Mucosa of descending colon (tissue), 3 donors: Measurements from ENCODE around the gene VPS51. TPM values are rescaled to one million over a fixed set of nuclear protein-coding genes. Genes with fewer than 3 reads are reported as not detected.
A peak's percentile ranks its signal among the peaks of the same experiment; 100 is the strongest.

Experiments used
- ATAC-seq: fragments of 200-7000 bp; cut with Tn5 transposase; one replicate; pipeline ENCODE4 v1.9.1; 2020; ENCODE audit warnings: mild to moderate bottlenecking, moderate library complexity
- DNase-seq, 3 donors: peaks; one replicate each; pipeline ENCODE4 v3.0.0-alpha.2; 2020
- H3K36me3 ChIP-seq: fragments of 200-600 bp; one replicate; pipeline ENCODE4 v1.8.0; 2021; ENCODE audit warnings: low read depth, mild to moderate bottlenecking
- H3K4me1 ChIP-seq: fragments of 200-600 bp; one replicate; pipeline ENCODE4 v1.8.0; 2021; ENCODE audit warnings: low read depth, mild to moderate bottlenecking
- H3K4me3 ChIP-seq: fragments of 200-600 bp; one replicate; pipeline ENCODE4 v1.8.0; 2021; ENCODE audit warnings: mild to moderate bottlenecking
- H3K9me3 ChIP-seq: fragments of 200-600 bp; one replicate; pipeline ENCODE4 v1.8.0; 2021; ENCODE audit warnings: mild to moderate bottlenecking
- intact Hi-C, 2 donors: fragments of 100-400 bp; cut with DNase I in 1 of 2; cut with micrococcal nuclease in 1 of 2; formaldehyde crosslinking; loops; one replicate each; pipeline versions ENCODE4 v1.11.0 to v1.11.1; 2022; cut with DNase I, micrococcal nuclease
- total RNA-seq, 3 donors: library from RNA; stranded (reverse); fragmentation: NEBNext Ultra II Directional in 2 of 3; extraction: Animal tissue kit (Norgen Biotek cat#: 25700) in 2 of 3; gene quantifications; one replicate each; pipeline versions ENCODE4 v1.2.1 to v1.2.4, GENCODE V29; 2021 to 2023
- TF ChIP-seq, protein P1 (sequence below): fragments of 200-600 bp; IDR thresholded peaks from one replicate; pipeline ENCODE4 v1.8.0; 2022; ENCODE audit warnings: antibody characterized with exemption, mild to moderate bottlenecking
- donor health status: DM: no; HTN: no; CAD: no; lungs with moderate emphysema.
- donor health status: DM: no; HTN: no; CAD: no.
- donor health status: DM: no; HTN: yes; CAD: no.

Gene VPS51
- total RNA-seq, 3 donors from 2014 or later: 149 to 200 (median 156) TPM

DNA sequence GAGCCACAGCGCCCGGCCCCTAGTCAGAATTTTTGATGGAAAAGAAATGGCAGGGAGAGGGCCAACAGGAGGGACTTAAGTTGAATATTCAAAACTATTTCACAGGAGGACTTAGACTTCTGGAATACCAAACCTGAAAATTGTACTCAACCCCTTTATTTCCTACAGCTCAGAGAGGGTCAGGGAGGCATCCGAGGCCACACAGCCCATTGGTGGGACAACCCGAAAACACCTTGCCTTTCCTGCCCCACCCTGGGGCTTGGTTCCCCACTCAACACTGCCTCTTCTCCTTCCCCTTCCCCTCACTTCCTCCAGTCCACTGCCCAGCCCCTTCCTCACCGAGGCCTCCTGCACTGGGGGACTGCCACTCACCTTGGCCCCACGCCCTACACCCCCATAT is 39.0 kb upstream of the VPS51 start:
- H3K36me3 ChIP-seq: no peaks in the 10 kb centered on the region

DNA sequence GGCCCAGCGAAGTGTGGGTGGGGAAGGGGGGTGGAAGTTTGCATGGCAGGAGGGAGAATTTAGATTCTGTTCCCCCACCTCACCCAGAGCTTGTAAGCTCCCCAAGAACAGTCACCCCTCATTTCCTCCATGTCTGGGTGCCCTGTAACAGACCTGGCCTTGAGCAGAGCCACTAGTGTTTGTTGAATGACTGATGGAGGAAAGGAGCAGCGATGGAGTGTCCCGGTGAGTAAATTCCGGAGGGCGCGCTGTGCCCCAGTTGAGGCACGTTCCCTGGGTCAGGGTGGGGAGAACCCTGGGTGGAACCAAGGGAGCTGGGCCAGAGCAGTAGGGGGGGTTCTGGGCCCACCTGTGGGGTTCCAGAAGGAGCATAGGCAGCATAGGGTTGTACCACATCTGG is 38.5 kb upstream of the VPS51 start:
- no peak for ATAC-seq
- Histone ChIP-seq H3K4me1 (peaks cover 9% of the 10 kb centered on the region), H3K4me3 (no peak overlapping the region), H3K9me3 (no peaks in the 10 kb centered on the region), H3K36me3 (no peaks in the 10 kb centered on the region)
- intact Hi-C loops: no loop called here
- DNase-seq: no peak
- TF ChIP-seq, protein P1, sequence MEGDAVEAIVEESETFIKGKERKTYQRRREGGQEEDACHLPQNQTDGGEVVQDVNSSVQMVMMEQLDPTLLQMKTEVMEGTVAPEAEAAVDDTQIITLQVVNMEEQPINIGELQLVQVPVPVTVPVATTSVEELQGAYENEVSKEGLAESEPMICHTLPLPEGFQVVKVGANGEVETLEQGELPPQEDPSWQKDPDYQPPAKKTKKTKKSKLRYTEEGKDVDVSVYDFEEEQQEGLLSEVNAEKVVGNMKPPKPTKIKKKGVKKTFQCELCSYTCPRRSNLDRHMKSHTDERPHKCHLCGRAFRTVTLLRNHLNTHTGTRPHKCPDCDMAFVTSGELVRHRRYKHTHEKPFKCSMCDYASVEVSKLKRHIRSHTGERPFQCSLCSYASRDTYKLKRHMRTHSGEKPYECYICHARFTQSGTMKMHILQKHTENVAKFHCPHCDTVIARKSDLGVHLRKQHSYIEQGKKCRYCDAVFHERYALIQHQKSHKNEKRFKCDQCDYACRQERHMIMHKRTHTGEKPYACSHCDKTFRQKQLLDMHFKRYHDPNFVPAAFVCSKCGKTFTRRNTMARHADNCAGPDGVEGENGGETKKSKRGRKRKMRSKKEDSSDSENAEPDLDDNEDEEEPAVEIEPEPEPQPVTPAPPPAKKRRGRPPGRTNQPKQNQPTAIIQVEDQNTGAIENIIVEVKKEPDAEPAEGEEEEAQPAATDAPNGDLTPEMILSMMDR: no peak

More for the DNA sequence above, 39.0 kb upstream of the VPS51 start:
- Histone ChIP-seq H3K4me3 (no peak overlapping the region), H3K4me1 (peaks cover 9% of the 10 kb centered on the region), H3K9me3 (no peaks in the 10 kb centered on the region)
- DNase-seq (no peak), ATAC-seq (no peak)
- intact Hi-C loops: no loop called here
- TF ChIP-seq, protein P1: no peak

DNA sequence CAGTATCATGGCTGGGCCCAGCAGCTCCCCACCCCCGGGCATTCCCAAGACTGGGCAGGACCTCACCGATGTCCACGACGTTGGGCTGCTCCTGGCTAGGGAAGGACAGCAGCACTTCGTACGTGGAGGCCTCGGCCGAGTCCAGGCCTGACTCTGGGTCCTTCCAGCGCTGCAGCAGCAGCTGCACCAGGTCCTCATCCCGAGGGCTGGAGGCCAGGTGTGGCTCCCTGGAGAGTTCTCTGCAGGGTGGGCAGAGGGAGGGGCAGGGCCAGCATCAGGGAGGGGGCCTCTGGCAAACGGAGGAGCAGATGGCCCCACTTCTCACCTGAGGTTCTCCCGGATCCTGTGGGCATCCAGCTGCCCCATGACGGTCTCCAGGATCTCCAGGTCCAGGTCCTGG is 38.0 kb upstream of the VPS51 start:
- DNase-seq (no peak), ATAC-seq (no peak)
- intact Hi-C loops: no loop called here
- Histone ChIP-seq H3K9me3 (no peaks in the 10 kb centered on the region), H3K36me3 (no peaks in the 10 kb centered on the region), H3K4me3 (no peak overlapping the region), H3K4me1 (peaks cover 9% of the 10 kb centered on the region)
- TF ChIP-seq, protein P1: no peak

DNA sequence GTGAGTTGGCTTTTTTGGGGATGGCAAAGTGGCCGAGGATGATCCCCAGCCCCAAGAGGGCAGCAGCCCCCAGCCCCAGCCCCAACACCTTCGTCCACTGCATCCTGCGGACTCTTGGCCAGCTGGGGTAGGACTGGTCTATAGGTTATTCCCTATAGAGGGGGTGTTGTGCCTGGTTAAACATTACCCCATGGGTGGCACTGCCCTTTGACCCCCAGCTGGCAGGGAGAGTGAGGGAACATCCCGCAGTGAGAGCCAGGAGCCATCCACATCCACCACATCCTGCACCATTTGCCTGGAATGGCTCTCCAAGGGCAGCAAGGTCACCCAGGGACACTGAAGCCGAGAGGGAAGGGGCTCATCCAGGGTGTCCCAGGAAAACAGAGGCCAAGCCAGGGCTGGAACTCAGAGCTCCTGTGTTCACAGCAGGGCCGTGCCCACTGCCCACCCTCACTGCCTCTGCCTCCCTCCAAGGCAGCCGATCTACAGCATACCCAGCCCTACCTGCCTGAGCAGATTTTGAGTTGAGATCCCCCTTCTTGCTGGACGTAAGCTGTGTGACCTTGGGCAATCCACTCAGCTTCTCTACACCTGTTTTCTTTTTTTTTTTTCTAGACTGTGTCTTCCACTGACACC is 37.5 kb upstream of the VPS51 start, which contains the start of gene NAALADL1:
TSS of gene NAALADL1 (minus strand) at position 135 of the 636 bp plus-strand sequence. CDS start at position 103, 32 bp downstream.
- intact Hi-C loops: no loop called here
- DNase-seq (peak in 2 of 3 donors; percentile 61 to 66), ATAC-seq (peak; percentile 65)
- peaks cover 9% of the 10 kb centered on the region for H3K4me1 ChIP-seq
- H3K4me3 ChIP-seq: no peak within 1 kb of the TSS
- TF ChIP-seq, protein P1: no peak
- no peaks in the 10 kb centered on the region for H3K36me3 ChIP-seq
- H3K9me3 ChIP-seq: no peaks in the 10 kb centered on the region

DNA sequence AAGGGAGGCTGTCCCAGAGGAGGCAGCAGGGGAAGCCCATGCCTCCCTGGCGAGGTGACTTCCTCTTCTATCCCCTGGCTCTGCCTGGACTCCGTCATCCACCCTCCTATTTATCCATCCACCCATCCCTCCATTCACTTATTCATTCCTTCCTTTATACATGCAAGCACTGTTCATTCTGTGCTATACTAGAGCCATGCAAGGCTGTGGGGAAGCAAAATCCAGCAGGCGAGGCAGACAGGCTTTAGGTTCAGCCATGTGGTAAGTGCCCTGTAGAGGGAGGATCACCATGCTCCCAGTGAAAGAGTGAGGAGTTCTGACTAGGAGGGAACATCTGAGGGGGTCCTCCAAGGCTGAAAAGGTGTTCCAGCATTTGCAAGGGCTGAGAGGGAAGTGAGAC is 36.5 kb upstream of the VPS51 start:
- DNase-seq: no peak
- Histone ChIP-seq H3K9me3 (no peaks in the 10 kb centered on the region), H3K36me3 (no peaks in the 10 kb centered on the region), H3K4me3 (no peak overlapping the region), H3K4me1 (peaks cover 9% of the 10 kb centered on the region)
- TF ChIP-seq, protein P1: no peak
- intact Hi-C loops: no loop called here
- ATAC-seq: no peak
